H1 (cell line): Measurements from ENCODE around the gene MBNL3. TPM values are rescaled to one million over a fixed set of nuclear protein-coding genes. Genes with fewer than 3 reads are reported as not detected.

Experiments used
- NANOG ChIP-seq: IDR thresholded peaks from 2 replicates; pipeline ENCODE4 v1.6.1; 2011; ENCODE audit warnings: low read length, low read depth, mild to moderate bottlenecking, inconsistent platforms; ENCODE audit not compliant: insufficient read depth, poor library complexity, severe bottlenecking
- RXRA ChIP-seq: IDR thresholded peaks from 2 replicates; pipeline ENCODE4 v1.6.1; 2011; ENCODE audit warnings: low read depth, mild to moderate bottlenecking, low read length, moderate library complexity; ENCODE audit not compliant: insufficient read depth
- SP1 ChIP-seq: IDR thresholded peaks from 2 replicates; pipeline ENCODE4 v1.6.1; 2011; ENCODE audit warnings: low read depth, low read length
- SP2 ChIP-seq: IDR thresholded peaks from 2 replicates; pipeline ENCODE4 v1.6.1; 2012; ENCODE audit warnings: mild to moderate bottlenecking, low read length, inconsistent platforms
- SRF ChIP-seq: IDR thresholded peaks from 2 replicates; pipeline ENCODE4 v1.6.1; 2011; ENCODE audit warnings: mild to moderate bottlenecking, low read depth, low read length, moderate library complexity
- polyA plus RNA-seq, 7 experiments: library from polyadenylated mRNA; depleted of rRNA in 3 of 7; stranded (reverse) in 5 of 7; unstranded in 2 of 7; fragments of >200 nt in 5 of 7; fragments of 200-250 nt in 2 of 7; gene quantifications; 1 replicate in 5 of 7; 2 replicates in 1 of 7; 4 replicates in 1 of 7; pipeline versions ENCODE4 v1.2.1 to v1.2.3, GENCODE V29; 2011 to 2013; ENCODE audit warnings: missing spikeins in 2 of 7, mixed read lengths in 2 of 7
- total RNA-seq: library from RNA; stranded (reverse); fragmentation: NEBNext Ultra II Directional; extraction: Animal tissue kit (Norgen Biotek cat#: 25700); gene quantifications from 2 replicates; pipeline ENCODE4 v1.2.1, GENCODE V29; 2021

The MBNL3 gene
- total and polyA plus RNA-seq, 2 of the 8 experiments (the other 6 are each of a cell fraction or from before 2014, with no cell fraction given): 3.5 to 4.3 TPM

DNA sequence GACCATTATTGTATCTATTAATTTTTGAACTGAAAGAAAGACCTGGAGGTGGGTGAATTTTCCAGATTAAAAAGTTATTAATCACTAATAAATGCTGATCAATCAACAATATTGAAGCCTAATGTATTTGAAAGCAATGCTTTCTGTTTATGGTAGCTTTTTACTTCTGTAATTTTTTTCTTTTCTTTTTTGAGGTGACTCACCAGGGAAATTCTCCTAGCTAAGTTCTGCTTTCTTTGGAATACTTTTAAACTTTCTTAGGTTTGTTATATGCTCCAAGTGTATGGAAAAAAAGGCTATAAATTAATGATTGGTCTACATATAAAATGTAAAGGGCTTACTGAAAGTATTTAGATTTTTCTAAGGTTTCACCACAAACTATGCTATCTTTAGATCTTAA lies 94.2 kb downstream of the MBNL3 start (continued):
- TF ChIP-seq NANOG (no peak), RXRA (no peak), SP1 (no peak), SP2 (no peak), SRF (no peak)
